Islet of Langerhans (tissue), 1 donor: ENCODE data around the gene SMNDC1.

Experiments used
- FAIRE-seq: peaks from one replicate; lab custom pipeline; 2011; peaks lifted over from hg19 to GRCh38; lab: Jason Lieb, UNC

Gene SMNDC1

GRCh38 chr10:110327262-110327914 is 22.7 kb upstream of the SMNDC1 start:
- FAIRE-seq: no peak

- no peak for FAIRE-seq
Measured at GRCh38 chr10:110326351-110327032, 21.8 kb upstream of the SMNDC1 start.

- no peak for FAIRE-seq
Measured at GRCh38 chr10:110324805-110325280, 20.1 kb upstream of the SMNDC1 start.

- no peak for FAIRE-seq
Measured at GRCh38 chr10:110324201-110324804, 19.6 kb upstream of the SMNDC1 start.

- FAIRE-seq: no peak
Measured at GRCh38 chr10:110323503-110323902, 18.8 kb upstream of the SMNDC1 start.

GRCh38 chr10:110321869-110322620 is 17.3 kb upstream of the SMNDC1 start:
- FAIRE-seq: no peak

- FAIRE-seq: no peak
Measured at GRCh38 chr10:110317866-110318850, 13.4 kb upstream of the SMNDC1 start.

GRCh38 chr10:110313674-110314073 is 9.0 kb upstream of the SMNDC1 start:
- no peak for FAIRE-seq

- FAIRE-seq: no peak
Measured at GRCh38 chr10:110312206-110312605, 7.5 kb upstream of the SMNDC1 start.

- peak; percentile 85 for FAIRE-seq
Measured at GRCh38 chr10:110311357-110311949, 6.7 kb upstream of the SMNDC1 start.

- no peak for FAIRE-seq
Measured at GRCh38 chr10:110310741-110311140, 6.0 kb upstream of the SMNDC1 start.

- FAIRE-seq: no peak
Measured at GRCh38 chr10:110307805-110308204, 3.1 kb upstream of the SMNDC1 start.

- no peak for FAIRE-seq
Measured at GRCh38 chr10:110306452-110306768, 1.7 kb upstream of the SMNDC1 start.

- FAIRE-seq: peak; percentile 99
Measured at GRCh38 chr10:110305767-110306451, 1.2 kb upstream of the SMNDC1 start.

- FAIRE-seq: no peak
Measured at GRCh38 chr10:110304394-110304779, 333 bp downstream of the SMNDC1 start.

GRCh38 chr10:110303681-110304080 is 1.0 kb downstream of the SMNDC1 start:
- FAIRE-seq: no peak

GRCh38 chr10:110300486-110300986 is 4.2 kb downstream of the SMNDC1 start:
- peak; percentile 70 for FAIRE-seq

GRCh38 chr10:110296966-110297365 is 7.8 kb downstream of the SMNDC1 start:
- FAIRE-seq: no peak

GRCh38 chr10:110286841-110287240 is 17.9 kb downstream of the SMNDC1 start:
- FAIRE-seq: no peak

- FAIRE-seq: no peak
Measured at GRCh38 chr10:110285501-110285900, 19.2 kb downstream of the SMNDC1 start.
